ENCODE data around the gene WASF3. TPM values are rescaled to one million over a fixed set of nuclear protein-coding genes. Genes with fewer than 3 reads are reported as not detected.

WASF3 gene
- polyA plus RNA-seq, 4 donors, result 0.22 to 5.4 (median 2.2) TPM

GRCh38 chr13:26563713-26564112, 6.2 kb downstream of the WASF3 start:
- DNase-seq, result no peak
- Histone ChIP-seq H3K27ac (ENCODE audit: low read depth in 1 of 3, low read length in 2 of 3) (no peak overlapping the region), H3K36me3 (ENCODE audit: control insufficient read depth in 3 of 3, insufficient read depth in 2 of 3, low read depth in 1 of 3, low read length in 3 of 3) (no peaks in the 10 kb centered on the region), H3K4me1 (ENCODE audit: control insufficient read depth in 3 of 3, insufficient read depth in 2 of 3, low read depth in 1 of 3, low read length in 2 of 3) (no peaks in the 10 kb centered on the region), H3K27me3 (ENCODE audit: control insufficient read depth in 3 of 3, insufficient read depth in 3 of 3, low read length in 3 of 3) (peaks cover 0 to 4% (median 3%) of the 10 kb centered on the region in 3 donors), H3K9me3 (ENCODE audit: control insufficient read depth in 2 of 2, insufficient read depth in 1 of 2, low read depth in 1 of 2, low read length in 1 of 2) (no peaks in the 10 kb centered on the region), H3K4me3 (ENCODE audit: low read depth in 1 of 3, low read length in 3 of 3) (no peak overlapping the region)
- FAIRE-seq, result no peak

GRCh38 chr13:26568132-26568815, 10.8 kb downstream of the WASF3 start:
- H3K36me3 ChIP-seq (ENCODE audit: control insufficient read depth in 3 of 3, insufficient read depth in 2 of 3, low read depth in 1 of 3, low read length in 3 of 3), result no peaks in the 10 kb centered on the region
- WGBS, 3 donors, result 61 to 75% (median 64%) methylated on average over 2 of the region's 2 CpGs
- no peaks in the 10 kb centered on the region for H3K27me3 ChIP-seq (ENCODE audit: control insufficient read depth in 3 of 3, insufficient read depth in 3 of 3, low read length in 3 of 3)
- no peaks in the 10 kb centered on the region for H3K4me1 ChIP-seq (ENCODE audit: control insufficient read depth in 3 of 3, insufficient read depth in 2 of 3, low read depth in 1 of 3, low read length in 2 of 3)
- DNase-seq (no peak), FAIRE-seq (no peak)
- H3K27ac ChIP-seq (ENCODE audit: low read depth in 1 of 3, low read length in 2 of 3), result no peak overlapping the region
- no peak overlapping the region for H3K4me3 ChIP-seq (ENCODE audit: low read depth in 1 of 3, low read length in 3 of 3)
- H3K9me3 ChIP-seq (ENCODE audit: control insufficient read depth in 2 of 2, insufficient read depth in 1 of 2, low read depth in 1 of 2, low read length in 1 of 2), result no peaks in the 10 kb centered on the region

GRCh38 chr13:26571518-26571917, 14.0 kb downstream of the WASF3 start:
- no peak for FAIRE-seq
- H3K27ac ChIP-seq (ENCODE audit: low read depth in 1 of 3, low read length in 2 of 3), result no peak overlapping the region
- no peak overlapping the region for H3K4me3 ChIP-seq (ENCODE audit: low read depth in 1 of 3, low read length in 3 of 3)
- no peak for DNase-seq
- WGBS, 3 donors, result 71 to 88% (median 73%) methylated on average over 3 of the region's 3 CpGs
- no peaks in the 10 kb centered on the region for H3K9me3 ChIP-seq (ENCODE audit: control insufficient read depth in 2 of 2, insufficient read depth in 1 of 2, low read depth in 1 of 2, low read length in 1 of 2)
- no peaks in the 10 kb centered on the region for H3K36me3 ChIP-seq (ENCODE audit: control insufficient read depth in 3 of 3, insufficient read depth in 2 of 3, low read depth in 1 of 3, low read length in 3 of 3)
- H3K27me3 ChIP-seq (ENCODE audit: control insufficient read depth in 3 of 3, insufficient read depth in 3 of 3, low read length in 3 of 3), result no peaks in the 10 kb centered on the region
- H3K4me1 ChIP-seq (ENCODE audit: control insufficient read depth in 3 of 3, insufficient read depth in 2 of 3, low read depth in 1 of 3, low read length in 2 of 3), result no peaks in the 10 kb centered on the region

GRCh38 chr13:26575244-26575643, 17.8 kb downstream of the WASF3 start:
- no peaks in the 10 kb centered on the region for H3K36me3 ChIP-seq (ENCODE audit: control insufficient read depth in 3 of 3, insufficient read depth in 2 of 3, low read depth in 1 of 3, low read length in 3 of 3)
- no peaks in the 10 kb centered on the region for H3K27me3 ChIP-seq (ENCODE audit: control insufficient read depth in 3 of 3, insufficient read depth in 3 of 3, low read length in 3 of 3)
- FAIRE-seq, result no peak
- H3K27ac ChIP-seq (ENCODE audit: low read depth in 1 of 3, low read length in 2 of 3), result no peak overlapping the region
- H3K4me1 ChIP-seq (ENCODE audit: control insufficient read depth in 3 of 3, insufficient read depth in 2 of 3, low read depth in 1 of 3, low read length in 2 of 3), result no peaks in the 10 kb centered on the region
- no peak overlapping the region for H3K4me3 ChIP-seq (ENCODE audit: low read depth in 1 of 3, low read length in 3 of 3)
- no peak for DNase-seq
- 85 to 96% (median 94%) methylated on average over 2 of the region's 2 CpGs for WGBS, 3 donors
- H3K9me3 ChIP-seq (ENCODE audit: control insufficient read depth in 2 of 2, insufficient read depth in 1 of 2, low read depth in 1 of 2, low read length in 1 of 2), result peaks cover 0 to 3% of the 10 kb centered on the region in 2 donors

- peaks cover 0 to 3% of the 10 kb centered on the region in 2 donors for H3K9me3 ChIP-seq (ENCODE audit: control insufficient read depth in 2 of 2, insufficient read depth in 1 of 2, low read depth in 1 of 2, low read length in 1 of 2)
Observed at GRCh38 chr13:26579580-26579979, 22.1 kb downstream of the WASF3 start.

GRCh38 chr13:26583662-26584061, 26.2 kb downstream of the WASF3 start:
- 38 to 64% (median 63%) methylated on average over 2 of the region's 2 CpGs for WGBS, 3 donors
- FAIRE-seq (no peak), DNase-seq (no peak)
- Histone ChIP-seq H3K4me1 (ENCODE audit: control insufficient read depth in 3 of 3, insufficient read depth in 2 of 3, low read depth in 1 of 3, low read length in 2 of 3) (no peaks in the 10 kb centered on the region), H3K27me3 (ENCODE audit: control insufficient read depth in 3 of 3, insufficient read depth in 3 of 3, low read length in 3 of 3) (no peaks in the 10 kb centered on the region), H3K4me3 (ENCODE audit: low read depth in 1 of 3, low read length in 3 of 3) (no peak overlapping the region), H3K9me3 (ENCODE audit: control insufficient read depth in 2 of 2, insufficient read depth in 1 of 2, low read depth in 1 of 2, low read length in 1 of 2) (peaks cover 0 to 3% of the 10 kb centered on the region in 2 donors), H3K36me3 (ENCODE audit: control insufficient read depth in 3 of 3, insufficient read depth in 2 of 3, low read depth in 1 of 3, low read length in 3 of 3) (no peaks in the 10 kb centered on the region), H3K27ac (ENCODE audit: low read depth in 1 of 3, low read length in 2 of 3) (no peak overlapping the region)

More at GRCh38 chr13:26579580-26579979, 22.1 kb downstream of the WASF3 start:
- no peak overlapping the region for H3K27ac ChIP-seq (ENCODE audit: low read depth in 1 of 3, low read length in 2 of 3)
- H3K4me3 ChIP-seq (ENCODE audit: low read depth in 1 of 3, low read length in 3 of 3), result no peak overlapping the region
- no peaks in the 10 kb centered on the region for H3K27me3 ChIP-seq (ENCODE audit: control insufficient read depth in 3 of 3, insufficient read depth in 3 of 3, low read length in 3 of 3)
- FAIRE-seq (no peak), DNase-seq (no peak)
- H3K36me3 ChIP-seq (ENCODE audit: control insufficient read depth in 3 of 3, insufficient read depth in 2 of 3, low read depth in 1 of 3, low read length in 3 of 3), result no peaks in the 10 kb centered on the region
- H3K4me1 ChIP-seq (ENCODE audit: control insufficient read depth in 3 of 3, insufficient read depth in 2 of 3, low read depth in 1 of 3, low read length in 2 of 3), result no peaks in the 10 kb centered on the region
- 89 to 97% (median 95%) methylated on average over 1 of the region's 1 CpG for WGBS, 3 donors

GRCh38 chr13:26584713-26585112, 27.2 kb downstream of the WASF3 start:
- no peaks in the 10 kb centered on the region for H3K36me3 ChIP-seq (ENCODE audit: control insufficient read depth in 3 of 3, insufficient read depth in 2 of 3, low read depth in 1 of 3, low read length in 3 of 3)
- H3K27ac ChIP-seq (ENCODE audit: low read depth in 1 of 3, low read length in 2 of 3), result no peak overlapping the region
- H3K4me1 ChIP-seq (ENCODE audit: control insufficient read depth in 3 of 3, insufficient read depth in 2 of 3, low read depth in 1 of 3, low read length in 2 of 3), result no peaks in the 10 kb centered on the region
- DNase-seq (no peak), FAIRE-seq (no peak)
- H3K9me3 ChIP-seq (ENCODE audit: control insufficient read depth in 2 of 2, insufficient read depth in 1 of 2, low read depth in 1 of 2, low read length in 1 of 2), result no peaks in the 10 kb centered on the region
- H3K27me3 ChIP-seq (ENCODE audit: control insufficient read depth in 3 of 3, insufficient read depth in 3 of 3, low read length in 3 of 3), result no peaks in the 10 kb centered on the region
- H3K4me3 ChIP-seq (ENCODE audit: low read depth in 1 of 3, low read length in 3 of 3), result no peak overlapping the region
- 74 to 80% (median 78%) methylated on average over 2 of the region's 2 CpGs for WGBS, 3 donors

- Histone ChIP-seq H3K4me3 (ENCODE audit: low read depth in 1 of 3, low read length in 3 of 3) (no peak overlapping the region), H3K36me3 (ENCODE audit: control insufficient read depth in 3 of 3, insufficient read depth in 2 of 3, low read depth in 1 of 3, low read length in 3 of 3) (no peaks in the 10 kb centered on the region), H3K9me3 (ENCODE audit: control insufficient read depth in 2 of 2, insufficient read depth in 1 of 2, low read depth in 1 of 2, low read length in 1 of 2) (no peaks in the 10 kb centered on the region), H3K27me3 (ENCODE audit: control insufficient read depth in 3 of 3, insufficient read depth in 3 of 3, low read length in 3 of 3) (no peaks in the 10 kb centered on the region), H3K4me1 (ENCODE audit: control insufficient read depth in 3 of 3, insufficient read depth in 2 of 3, low read depth in 1 of 3, low read length in 2 of 3) (no peaks in the 10 kb centered on the region), H3K27ac (ENCODE audit: low read depth in 1 of 3, low read length in 2 of 3) (no peak overlapping the region)
- 39 to 63% (median 39%) methylated on average over 1 of the region's 1 CpG for WGBS, 3 donors
- FAIRE-seq (no peak), DNase-seq (no peak)
Observed at GRCh38 chr13:26585136-26585535, 27.7 kb downstream of the WASF3 start.

- no peak for FAIRE-seq
- H3K27me3 ChIP-seq (ENCODE audit: control insufficient read depth in 3 of 3, insufficient read depth in 3 of 3, low read length in 3 of 3), result no peaks in the 10 kb centered on the region
Observed at GRCh38 chr13:26587251-26587650, 29.8 kb downstream of the WASF3 start.

More at GRCh38 chr13:26587251-26587650, 29.8 kb downstream of the WASF3 start:
- H3K4me1 ChIP-seq (ENCODE audit: control insufficient read depth in 3 of 3, insufficient read depth in 2 of 3, low read depth in 1 of 3, low read length in 2 of 3), result no peaks in the 10 kb centered on the region
- H3K36me3 ChIP-seq (ENCODE audit: control insufficient read depth in 3 of 3, insufficient read depth in 2 of 3, low read depth in 1 of 3, low read length in 3 of 3), result no peaks in the 10 kb centered on the region
- H3K4me3 ChIP-seq (ENCODE audit: low read depth in 1 of 3, low read length in 3 of 3), result no peak overlapping the region
- DNase-seq, result no peak
- no peaks in the 10 kb centered on the region for H3K9me3 ChIP-seq (ENCODE audit: control insufficient read depth in 2 of 2, insufficient read depth in 1 of 2, low read depth in 1 of 2, low read length in 1 of 2)
- no peak overlapping the region for H3K27ac ChIP-seq (ENCODE audit: low read depth in 1 of 3, low read length in 2 of 3)
